Melanocyte of skin (primary cell): Measurements from ENCODE around the gene REC114. TPM values are rescaled to one million over a fixed set of nuclear protein-coding genes. Genes with fewer than 3 reads are reported as not detected.

Experiments
- total RNA-seq, 2 donors: library from RNA; depleted of rRNA; stranded (reverse); fragments of >200 nt; gene quantifications; 2 replicates each; pipeline ENCODE4 v1.2.3, GENCODE V29; 2012

Gene REC114, protein sequence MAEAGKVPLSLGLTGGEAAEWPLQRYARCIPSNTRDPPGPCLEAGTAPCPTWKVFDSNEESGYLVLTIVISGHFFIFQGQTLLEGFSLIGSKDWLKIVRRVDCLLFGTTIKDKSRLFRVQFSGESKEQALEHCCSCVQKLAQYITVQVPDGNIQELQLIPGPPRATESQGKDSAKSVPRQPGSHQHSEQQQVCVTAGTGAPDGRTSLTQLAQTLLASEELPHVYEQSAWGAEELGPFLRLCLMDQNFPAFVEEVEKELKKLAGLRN
- total RNA-seq = not detected

GRCh38 chr15:73442968-73443367, at the start of gene REC114:
REC114 (plus strand) TSS chr15:73443164; CDS start chr15:73443186, 22 bp downstream.

Other genes starting within 250 kb of the REC114 start
- not detected for gene HCN4, start 74.2 kb upstream of the REC114 start, total RNA-seq
- 10 to 100 TPM; 88.4 to 89.2 TPM for gene NPTN, start 190.2 kb downstream of the REC114 start, total RNA-seq
- 100 to 1,000 TPM; 147 to 166 TPM for gene CD276, start 241.2 kb downstream of the REC114 start, total RNA-seq